ENCODE data around the gene RAB35.

RAB35 gene

DNA sequence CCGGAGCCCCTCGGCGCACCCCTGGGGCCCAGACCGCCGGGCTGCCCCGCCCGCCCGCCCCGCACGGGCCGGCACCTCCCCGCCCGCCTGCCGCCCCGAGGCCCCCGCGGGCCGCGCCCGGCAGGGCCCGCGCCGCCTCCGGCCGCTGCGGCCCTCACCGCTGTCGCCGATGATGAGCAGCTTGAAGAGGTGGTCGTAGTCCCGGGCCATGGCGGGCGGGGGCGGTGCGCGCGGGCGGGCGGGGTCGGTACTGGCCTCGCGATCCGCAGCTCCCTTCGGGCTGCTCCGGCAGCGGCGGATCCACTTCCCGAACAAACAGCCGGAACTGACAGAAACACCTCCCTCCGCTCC is at the start of gene RAB35:
Gene RAB35 (minus strand): TSS at position 313 of the 351 bp plus-strand sequence. CDS start 103 bp downstream, at position 210.
- peaks cover 28% of the 10 kb centered on the region for H3K36me3 ChIP-seq (ENCODE audit: insufficient read depth, low read length)
- no peaks in the 10 kb centered on the region for H4K20me1 ChIP-seq (ENCODE audit: insufficient read depth, low read length)
- peak within 1 kb of the TSS; percentile 100 for H3K9ac ChIP-seq (ENCODE audit: low read length)
- peaks cover 59% of the 10 kb centered on the region for H3K4me1 ChIP-seq (ENCODE audit: insufficient read depth, low read length, severe bottlenecking)
- H2AFZ ChIP-seq (ENCODE audit: low read length), result no peak within 1 kb of the TSS
- H3K27ac ChIP-seq (ENCODE audit: low read depth, low read length, poor library complexity, severe bottlenecking), result peak within 1 kb of the TSS; percentile 75
- peak within 1 kb of the TSS; percentile 93 for H3K4me3 ChIP-seq (ENCODE audit: low read depth, low read length, poor library complexity, severe bottlenecking)
- H3K27me3 ChIP-seq (ENCODE audit: insufficient read depth, low read length), result no peaks in the 10 kb centered on the region
- 0 out of 2 replicates have a peak, but pooled peaks cover 5% of the 10 kb centered on the region for H3F3A ChIP-seq (ENCODE audit: insufficient read depth, low read length)
- H3K9me3 ChIP-seq (ENCODE audit: low read length), result no peaks in the 10 kb centered on the region
- H3K4me2 ChIP-seq (ENCODE audit: low read length), result peak within 1 kb of the TSS; percentile 94
- peaks cover 51% of the 10 kb centered on the region for H3K79me2 ChIP-seq (ENCODE audit: insufficient read depth, low read length)
- H3K9me2 ChIP-seq (ENCODE audit: low read depth, low read length), result no peaks in the 10 kb centered on the region
- TF ChIP-seq, protein P1, sequence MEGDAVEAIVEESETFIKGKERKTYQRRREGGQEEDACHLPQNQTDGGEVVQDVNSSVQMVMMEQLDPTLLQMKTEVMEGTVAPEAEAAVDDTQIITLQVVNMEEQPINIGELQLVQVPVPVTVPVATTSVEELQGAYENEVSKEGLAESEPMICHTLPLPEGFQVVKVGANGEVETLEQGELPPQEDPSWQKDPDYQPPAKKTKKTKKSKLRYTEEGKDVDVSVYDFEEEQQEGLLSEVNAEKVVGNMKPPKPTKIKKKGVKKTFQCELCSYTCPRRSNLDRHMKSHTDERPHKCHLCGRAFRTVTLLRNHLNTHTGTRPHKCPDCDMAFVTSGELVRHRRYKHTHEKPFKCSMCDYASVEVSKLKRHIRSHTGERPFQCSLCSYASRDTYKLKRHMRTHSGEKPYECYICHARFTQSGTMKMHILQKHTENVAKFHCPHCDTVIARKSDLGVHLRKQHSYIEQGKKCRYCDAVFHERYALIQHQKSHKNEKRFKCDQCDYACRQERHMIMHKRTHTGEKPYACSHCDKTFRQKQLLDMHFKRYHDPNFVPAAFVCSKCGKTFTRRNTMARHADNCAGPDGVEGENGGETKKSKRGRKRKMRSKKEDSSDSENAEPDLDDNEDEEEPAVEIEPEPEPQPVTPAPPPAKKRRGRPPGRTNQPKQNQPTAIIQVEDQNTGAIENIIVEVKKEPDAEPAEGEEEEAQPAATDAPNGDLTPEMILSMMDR (IDR thresholded peaks at IDR 0.05; ENCODE audit: low read length), result no peak

DNA sequence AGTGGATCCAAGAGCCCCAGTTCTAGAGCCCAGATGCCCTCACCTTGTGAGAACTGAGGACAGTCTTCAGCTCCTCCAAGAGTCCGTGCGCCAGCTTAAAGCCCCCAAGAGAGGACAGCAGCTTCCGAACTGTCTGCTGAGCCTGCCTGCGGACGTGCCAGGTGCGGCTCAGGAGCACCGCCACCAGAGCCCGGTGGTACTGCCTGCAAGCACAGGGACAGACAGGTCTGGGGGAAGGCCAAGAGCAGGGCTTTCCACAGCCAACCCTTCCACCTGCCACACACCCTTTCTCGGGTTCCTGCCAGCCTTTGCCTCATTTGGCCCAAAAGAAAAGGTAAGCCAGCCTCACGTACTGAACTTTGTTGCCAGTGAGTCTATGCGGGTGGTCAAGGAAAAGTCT is 47.7 kb upstream of the RAB35 start:
- H4K20me1 ChIP-seq (ENCODE audit: insufficient read depth, low read length), result no peaks in the 10 kb centered on the region
- H3K4me3 ChIP-seq (ENCODE audit: low read depth, low read length, poor library complexity, severe bottlenecking), result no peak overlapping the region
- H3K36me3 ChIP-seq (ENCODE audit: insufficient read depth, low read length), result peaks cover 87% of the 10 kb centered on the region
- no peaks in the 10 kb centered on the region for H3K27me3 ChIP-seq (ENCODE audit: insufficient read depth, low read length)
- no peak overlapping the region for H3K4me2 ChIP-seq (ENCODE audit: low read length)
- no peaks in the 10 kb centered on the region for H3K9me2 ChIP-seq (ENCODE audit: low read depth, low read length)
- peaks cover 24% of the 10 kb centered on the region for H3K4me1 ChIP-seq (ENCODE audit: insufficient read depth, low read length, severe bottlenecking)
- H3K27ac ChIP-seq (ENCODE audit: low read depth, low read length, poor library complexity, severe bottlenecking), result peak overlapping the region; percentile 80
- H3K79me2 ChIP-seq (ENCODE audit: insufficient read depth, low read length), result no peaks in the 10 kb centered on the region
- no peak overlapping the region for H2AFZ ChIP-seq (ENCODE audit: low read length)
- H3K9me3 ChIP-seq (ENCODE audit: low read length), result no peaks in the 10 kb centered on the region
- no peaks in the 10 kb centered on the region for H3F3A ChIP-seq (ENCODE audit: insufficient read depth, low read length)
- H3K9ac ChIP-seq (ENCODE audit: low read length), result no peak overlapping the region
- no peak for TF ChIP-seq EZH2 (IDR thresholded peaks at IDR 0.05; ENCODE audit: borderline replicate concordance, low read length)
- TF ChIP-seq, protein P1 (IDR thresholded peaks at IDR 0.05; ENCODE audit: low read length), result no peak

DNA sequence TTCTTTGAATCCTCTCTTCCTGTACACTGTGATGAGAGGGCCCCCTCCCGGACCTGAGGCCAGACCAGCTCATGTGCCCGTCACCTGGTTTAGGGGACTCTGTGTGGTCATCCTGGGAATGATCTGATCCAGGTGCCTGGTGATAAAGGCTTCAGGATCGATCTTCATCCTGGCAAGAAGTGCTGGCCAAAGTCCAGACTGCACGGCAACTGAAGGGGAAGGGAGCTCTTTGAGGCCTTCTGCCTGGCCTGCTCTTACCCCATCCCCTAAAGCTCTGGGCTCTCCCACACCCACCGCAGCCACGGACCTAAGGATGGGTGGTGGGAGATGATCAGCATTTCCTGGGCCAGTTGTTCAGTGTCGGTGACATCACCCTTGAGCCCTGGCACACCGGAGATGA is 46.2 kb upstream of the RAB35 start:
- no peak overlapping the region for H3K27ac ChIP-seq (ENCODE audit: low read depth, low read length, poor library complexity, severe bottlenecking)
- H3K27me3 ChIP-seq (ENCODE audit: insufficient read depth, low read length), result no peaks in the 10 kb centered on the region
- H3K9ac ChIP-seq (ENCODE audit: low read length), result no peak overlapping the region
- no peak overlapping the region for H3K4me2 ChIP-seq (ENCODE audit: low read length)
- no peaks in the 10 kb centered on the region for H3K79me2 ChIP-seq (ENCODE audit: insufficient read depth, low read length)
- no peak for TF ChIP-seq EZH2 (IDR thresholded peaks at IDR 0.05; ENCODE audit: borderline replicate concordance, low read length)
- TF ChIP-seq, protein P1 (IDR thresholded peaks at IDR 0.05; ENCODE audit: low read length), result no peak
- H3K9me2 ChIP-seq (ENCODE audit: low read depth, low read length), result no peaks in the 10 kb centered on the region
- H3K4me3 ChIP-seq (ENCODE audit: low read depth, low read length, poor library complexity, severe bottlenecking), result no peak overlapping the region
- no peak overlapping the region for H2AFZ ChIP-seq (ENCODE audit: low read length)
- no peaks in the 10 kb centered on the region for H3K9me3 ChIP-seq (ENCODE audit: low read length)
- peaks cover 90% of the 10 kb centered on the region for H3K36me3 ChIP-seq (ENCODE audit: insufficient read depth, low read length)
- peaks cover 24% of the 10 kb centered on the region for H3K4me1 ChIP-seq (ENCODE audit: insufficient read depth, low read length, severe bottlenecking)
- H4K20me1 ChIP-seq (ENCODE audit: insufficient read depth, low read length), result no peaks in the 10 kb centered on the region
- no peaks in the 10 kb centered on the region for H3F3A ChIP-seq (ENCODE audit: insufficient read depth, low read length)

Data from OCI-LY1 (cell line).